NCI-H526 treated with DMSO at 0.1 percent for 48 hours (cell line): Measurements from ENCODE around the gene PPP3R1.

ENCODE experiments used
- DNase-seq: peaks from one replicate; lab custom pipeline; 2025; lab: John Stamatoyannopoulos, UW

The PPP3R1 gene

GRCh38 chr2:68258851-68259250 is 6.5 kb upstream of the PPP3R1 start:
- DNase-seq, result no peak

- no peak for DNase-seq
Observed at GRCh38 chr2:68256093-68256450, 3.7 kb upstream of the PPP3R1 start.

GRCh38 chr2:68253219-68254068 is 1.1 kb upstream of the PPP3R1 start:
- no peak for DNase-seq

- no peak for DNase-seq
Observed at GRCh38 chr2:68251855-68252399, 405 bp downstream of the PPP3R1 start.

GRCh38 chr2:68251187-68251854 is 1.0 kb downstream of the PPP3R1 start:
- peak; percentile 89 for DNase-seq

- no peak for DNase-seq
Observed at GRCh38 chr2:68250652-68251186, 1.6 kb downstream of the PPP3R1 start.

GRCh38 chr2:68250196-68250595 is 2.1 kb downstream of the PPP3R1 start:
- DNase-seq, result no peak

- no peak for DNase-seq
Observed at GRCh38 chr2:68248806-68249205, 3.5 kb downstream of the PPP3R1 start.

- no peak for DNase-seq
Observed at GRCh38 chr2:68248361-68248760, 4.0 kb downstream of the PPP3R1 start.

GRCh38 chr2:68246396-68246795 is 5.9 kb downstream of the PPP3R1 start:
- DNase-seq, result no peak

- no peak for DNase-seq
Observed at GRCh38 chr2:68245672-68246071, 6.7 kb downstream of the PPP3R1 start.

- DNase-seq, result no peak
Observed at GRCh38 chr2:68245066-68245465, 7.3 kb downstream of the PPP3R1 start.

GRCh38 chr2:68244456-68244855 is 7.9 kb downstream of the PPP3R1 start:
- no peak for DNase-seq

GRCh38 chr2:68241732-68242131 is 10.6 kb downstream of the PPP3R1 start:
- DNase-seq, result no peak

GRCh38 chr2:68240446-68240845 is 11.9 kb downstream of the PPP3R1 start:
- no peak for DNase-seq

- DNase-seq, result no peak
Observed at GRCh38 chr2:68238955-68239822, 13.1 kb downstream of the PPP3R1 start.

- no peak for DNase-seq
Observed at GRCh38 chr2:68237976-68238580, 14.3 kb downstream of the PPP3R1 start.

GRCh38 chr2:68237404-68237803 is 14.9 kb downstream of the PPP3R1 start:
- DNase-seq, result no peak

GRCh38 chr2:68236876-68237275 is 15.5 kb downstream of the PPP3R1 start:
- DNase-seq, result no peak

GRCh38 chr2:68236103-68236734 is 16.1 kb downstream of the PPP3R1 start:
- DNase-seq, result no peak

- peak; percentile 91 for DNase-seq
Observed at GRCh38 chr2:68235090-68235489, 17.2 kb downstream of the PPP3R1 start.
